ENCODE results near the gene CRYBG2.

GRCh38 chr1:26314501-26314900 lies 39.4 kb downstream of the CRYBG2 start:
- TF ChIP-seq FOXM1 (IDR thresholded peaks at IDR 0.05; ENCODE audit: borderline replicate concordance), result no peak
- TF ChIP-seq SP1 (IDR thresholded peaks at IDR 0.05), result no peak
- no peak for TF ChIP-seq TARDBP (IDR thresholded peaks at IDR 0.05)
- TF ChIP-seq L3MBTL2 (conservative IDR thresholded peaks at IDR 0.05), result no peak
- TF ChIP-seq NFRKB (IDR thresholded peaks at IDR 0.05), result no peak
- no peak for TF ChIP-seq ELF4 (IDR thresholded peaks at IDR 0.05)
- no peak for TF ChIP-seq BHLHE40 (IDR thresholded peaks at IDR 0.05; ENCODE audit: borderline replicate concordance)
- TF ChIP-seq ARNT (IDR thresholded peaks at IDR 0.05), result no peak
- no peak for TF ChIP-seq FOXA1 (IDR thresholded peaks at IDR 0.05)
- no peak for TF ChIP-seq ZNF384 (IDR thresholded peaks at IDR 0.05)
